Retina (tissue), 1 donor: ENCODE measurements around the gene CAMTA1.

Experiments
- DNase-seq: peaks from one replicate; pipeline ENCODE4 v3.0.0-alpha.2; 2016

CAMTA1 gene

GRCh38 chr1:7663451-7664146 lies 878.3 kb downstream of the CAMTA1 start:
- DNase-seq: no peak

GRCh38 chr1:7664147-7664892 lies 879.1 kb downstream of the CAMTA1 start:
- no peak for DNase-seq

- no peak for DNase-seq
These were observed 879.6 kb downstream of the CAMTA1 start for GRCh38 chr1:7664893-7665250.

DNA sequence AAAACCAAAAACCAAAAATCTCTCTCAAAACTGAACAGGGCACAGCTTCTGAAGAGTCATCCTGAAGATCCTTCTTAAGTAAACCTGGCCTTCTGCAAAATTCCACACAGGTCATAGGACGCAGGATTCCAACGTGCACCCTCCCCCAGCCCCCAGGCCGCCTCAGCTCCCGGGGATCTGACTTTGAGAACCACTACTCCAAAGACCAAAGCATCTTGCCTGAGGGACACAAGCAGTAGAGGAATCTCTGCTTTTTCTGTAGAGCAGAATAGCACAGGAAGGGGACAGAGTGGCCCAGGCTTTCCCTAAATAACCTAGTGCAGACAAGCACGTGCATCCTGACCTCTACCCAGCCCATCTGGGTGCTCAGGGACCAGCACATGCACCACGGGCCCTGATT lies 881.0 kb downstream of the CAMTA1 start:
- no peak for DNase-seq

GRCh38 chr1:7667159-7667558 lies 881.9 kb downstream of the CAMTA1 start:
- no peak for DNase-seq

GRCh38 chr1:7667625-7668218 lies 882.5 kb downstream of the CAMTA1 start:
- peak; percentile 95 for DNase-seq

DNA sequence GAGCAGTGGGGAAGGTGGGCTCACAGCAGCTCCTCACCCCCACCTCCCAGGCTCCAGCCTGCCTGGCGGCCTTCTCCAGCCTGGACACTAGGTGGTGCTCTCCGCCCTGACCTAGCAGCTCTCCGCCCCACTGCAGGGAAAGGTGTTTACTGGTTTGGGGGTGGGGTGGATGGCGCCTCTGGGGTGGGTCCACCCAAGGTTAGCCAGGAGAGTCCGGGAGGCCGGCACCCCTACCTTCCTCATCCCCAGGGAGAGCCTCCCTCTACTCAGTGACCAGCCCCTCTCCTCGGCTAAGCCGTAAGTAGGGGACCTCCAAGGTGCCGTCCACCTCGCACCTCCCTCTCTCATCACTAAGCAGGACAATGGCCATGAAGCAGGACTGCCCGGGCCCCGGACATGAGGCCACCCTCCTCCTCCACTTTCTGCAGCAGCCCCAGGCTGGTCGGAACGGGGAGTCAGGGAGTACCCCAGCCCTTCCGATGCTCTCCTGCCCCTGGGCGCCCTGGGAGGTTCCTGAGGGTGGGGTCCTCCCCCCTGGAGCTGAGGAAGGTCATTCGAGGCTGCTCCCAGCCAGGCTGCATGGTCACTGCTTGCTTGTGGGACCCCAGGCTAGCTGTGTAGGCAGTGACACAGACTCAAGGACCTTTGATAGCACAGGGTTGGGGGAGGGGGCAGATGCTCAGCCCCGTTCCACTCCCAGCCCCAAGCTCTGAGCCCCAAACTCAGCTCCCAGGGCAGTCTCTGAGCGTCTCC lies 884.5 kb downstream of the CAMTA1 start:
- DNase-seq: peak; percentile 93

DNA sequence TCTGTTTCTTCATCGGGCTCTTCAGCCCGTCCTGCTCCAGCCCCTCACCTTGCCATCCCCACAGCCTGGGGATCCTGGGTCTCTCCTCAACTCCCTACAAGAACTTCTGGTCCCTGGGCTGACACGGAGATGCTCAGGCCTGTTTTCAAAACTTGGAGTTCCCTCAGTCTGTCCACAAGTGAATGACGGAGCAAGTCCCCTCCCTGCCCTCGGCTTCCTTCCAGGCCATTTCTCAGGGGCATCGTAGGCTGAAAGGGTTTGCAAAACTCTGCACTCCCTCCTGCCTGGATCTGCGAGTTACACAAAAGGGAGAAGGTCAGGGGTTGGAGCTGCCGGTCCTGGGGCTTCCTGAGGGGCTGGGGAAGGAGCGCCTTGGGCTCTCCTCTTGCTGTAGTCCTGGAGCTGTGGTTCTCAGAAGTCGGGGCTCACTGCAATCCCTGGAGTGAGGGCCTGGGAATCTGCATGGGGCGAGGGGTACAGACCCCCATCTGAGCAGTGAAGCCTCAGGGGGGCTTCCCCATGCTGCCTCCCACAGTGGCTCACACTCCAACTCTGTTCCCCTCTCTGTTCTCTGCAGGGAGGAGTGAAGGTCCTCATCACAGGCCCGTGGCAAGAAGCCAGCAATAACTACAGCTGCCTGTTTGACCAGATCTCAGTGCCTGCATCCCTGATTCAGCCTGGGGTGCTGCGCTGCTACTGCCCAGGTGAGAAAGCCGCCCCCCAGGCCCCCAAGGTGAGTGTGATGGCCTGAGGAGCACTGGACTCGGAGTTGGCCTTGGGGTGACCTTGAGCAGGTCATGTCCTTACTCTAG lies 885.3 kb downstream of the CAMTA1 start:
- DNase-seq: peak; percentile 72

GRCh38 chr1:7671146-7671465 lies 885.9 kb downstream of the CAMTA1 start:
- DNase-seq: no peak

- no peak for DNase-seq
These were observed 886.4 kb downstream of the CAMTA1 start for GRCh38 chr1:7671676-7672075.

DNA sequence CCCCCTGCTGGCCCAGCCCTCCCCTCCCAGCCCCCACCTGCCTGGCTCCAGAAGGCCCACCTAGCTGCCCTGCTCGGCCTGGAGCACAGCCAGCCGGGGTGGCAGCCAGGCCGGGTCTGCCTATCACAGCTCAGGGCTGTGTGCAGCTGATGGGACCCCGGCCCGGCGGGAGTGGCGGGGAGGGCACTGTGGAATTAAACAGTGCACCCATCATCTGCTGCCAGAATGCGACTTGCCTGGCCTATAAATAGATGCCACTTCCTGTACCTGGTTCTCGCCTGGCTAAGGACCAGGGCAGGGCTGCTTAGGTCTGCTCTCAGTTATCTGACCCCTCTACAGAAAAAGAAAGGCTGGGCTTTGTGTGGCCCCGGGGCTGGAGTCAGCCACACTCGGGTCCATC lies 887.6 kb downstream of the CAMTA1 start:
- DNase-seq: no peak

DNA sequence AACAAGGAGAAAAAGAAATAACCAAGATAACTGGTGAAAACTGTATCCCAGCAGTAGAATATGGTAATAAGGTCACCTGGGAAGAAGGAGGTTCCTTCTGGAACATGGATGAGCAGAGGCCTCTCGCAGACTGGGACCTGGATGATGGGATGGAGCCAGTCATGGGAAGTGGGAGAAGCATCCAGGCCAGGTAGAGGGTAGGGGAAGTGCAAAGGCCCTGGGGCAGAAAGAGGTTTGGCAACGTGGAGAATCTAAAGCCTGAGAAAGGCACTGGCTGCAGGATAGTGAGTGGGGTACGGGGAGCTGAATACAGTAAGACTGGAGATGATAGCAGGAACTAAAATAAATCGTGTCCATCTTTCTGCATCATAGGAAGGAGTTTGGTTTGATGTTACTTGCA lies 889.7 kb downstream of the CAMTA1 start:
- DNase-seq: no peak

DNA sequence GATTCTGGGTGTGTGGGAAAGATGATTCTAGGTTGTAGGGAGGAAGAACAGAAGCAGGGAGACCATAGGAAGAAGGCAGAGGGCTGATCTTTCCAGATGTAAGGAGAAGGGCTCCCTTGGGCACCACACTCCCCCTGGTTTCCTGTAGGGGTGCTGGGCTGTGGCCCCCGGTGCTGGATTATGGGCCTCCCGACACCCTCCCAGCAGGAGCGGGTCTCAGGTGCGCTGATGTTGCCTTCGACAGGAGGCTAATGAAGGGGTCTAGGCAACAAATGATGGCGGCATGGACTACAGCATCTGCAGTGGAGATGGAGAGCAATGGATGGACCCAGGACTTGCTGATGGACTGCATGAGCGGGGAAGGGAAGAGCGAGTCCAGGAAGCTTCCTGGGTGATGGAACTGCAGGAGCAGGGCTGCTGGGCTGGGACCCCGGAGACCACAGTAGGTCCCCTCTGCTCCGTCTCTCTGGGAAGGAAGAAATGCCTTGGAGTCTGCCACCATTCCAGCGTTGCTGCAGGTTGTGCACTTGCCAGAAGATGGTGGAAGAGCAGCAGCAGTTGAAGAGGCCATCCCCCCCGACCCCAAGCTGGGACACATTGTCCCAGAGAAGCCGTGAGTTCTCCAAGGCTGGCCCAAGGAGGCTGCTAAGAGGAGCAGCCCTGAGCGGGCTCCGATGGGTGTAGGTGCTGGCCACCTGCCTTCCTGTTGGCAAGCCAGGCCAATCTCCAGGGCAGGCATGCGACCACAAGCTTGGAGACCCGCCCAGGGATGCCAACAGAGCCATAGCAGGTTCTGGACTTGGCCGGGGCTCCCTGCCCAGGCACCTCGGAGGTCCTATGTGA lies 890.4 kb downstream of the CAMTA1 start:
- no peak for DNase-seq

DNA sequence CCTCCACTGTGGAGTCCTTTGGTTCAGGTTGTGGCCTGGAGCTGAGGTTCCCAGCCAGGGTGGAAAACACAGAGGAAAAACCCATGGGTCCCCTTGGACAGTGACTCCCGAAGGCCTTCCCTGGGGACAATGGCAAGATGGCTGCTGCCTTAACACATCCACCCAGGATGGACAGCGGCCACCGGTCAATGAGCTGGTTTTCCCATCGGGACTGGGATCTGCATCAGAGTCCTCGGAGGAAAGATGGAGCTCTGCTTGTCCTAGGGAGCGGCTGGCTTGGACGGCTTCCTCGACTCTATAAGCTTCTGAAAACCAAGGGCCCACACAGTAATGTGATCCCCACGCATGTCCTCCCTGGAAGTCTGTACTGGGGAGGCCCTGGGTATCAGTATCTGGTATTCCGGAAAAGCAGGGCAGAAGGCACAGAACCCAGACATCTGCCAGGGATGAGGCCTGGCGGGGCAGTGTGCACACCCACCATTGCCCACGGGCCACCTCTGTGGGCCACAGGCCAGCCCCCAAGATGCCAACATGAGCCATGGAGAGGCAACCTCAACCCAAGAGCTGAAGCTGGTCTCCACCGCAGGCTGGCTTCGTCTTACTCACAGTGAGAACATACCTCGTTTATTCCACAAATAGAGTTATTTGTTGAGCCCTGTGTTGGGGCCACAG lies 891.2 kb downstream of the CAMTA1 start:
- no peak for DNase-seq

DNA sequence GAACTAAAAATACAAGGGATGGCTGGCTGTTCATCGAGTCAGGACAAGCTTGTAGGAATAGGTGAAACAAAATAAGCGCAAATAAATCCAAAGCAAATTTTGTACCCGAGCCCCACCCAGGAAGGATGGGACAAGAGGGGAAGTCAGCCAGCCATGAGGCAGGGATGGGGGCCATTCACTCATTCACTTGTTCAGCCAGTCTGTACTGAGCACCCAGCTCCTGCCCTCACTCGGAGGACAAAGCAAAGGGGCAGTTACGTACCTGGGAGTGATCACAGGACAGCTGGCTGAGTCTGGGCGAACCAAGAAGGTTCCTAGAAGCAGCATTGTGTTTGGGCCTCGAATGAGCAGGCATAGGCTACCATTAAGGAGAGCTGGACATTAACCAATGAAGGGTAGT lies 891.9 kb downstream of the CAMTA1 start:
- no peak for DNase-seq

DNA sequence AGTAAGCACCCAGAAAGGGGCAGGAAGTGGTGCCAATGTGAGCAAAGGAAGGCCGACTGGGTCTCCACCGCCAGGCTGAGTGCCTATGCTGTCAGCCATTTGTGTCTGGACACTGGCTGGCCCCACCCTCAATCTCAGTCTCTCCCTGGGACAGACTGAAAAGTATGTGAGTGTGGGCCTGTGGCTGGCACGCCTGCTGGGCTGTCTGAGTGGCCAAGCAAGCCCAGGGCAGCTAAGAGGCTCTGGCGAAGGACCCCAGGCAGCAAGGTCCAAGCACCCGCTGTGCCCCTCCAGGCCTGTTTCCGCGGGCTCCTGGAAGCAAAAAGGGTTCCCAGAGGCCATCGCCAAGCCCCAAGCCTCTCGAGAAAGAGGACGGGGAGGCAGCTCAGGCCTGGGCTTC lies 892.6 kb downstream of the CAMTA1 start:
- no peak for DNase-seq

- DNase-seq: no peak
These were observed 893.4 kb downstream of the CAMTA1 start for GRCh38 chr1:7678491-7679158.

GRCh38 chr1:7679159-7679872 lies 894.1 kb downstream of the CAMTA1 start:
- no peak for DNase-seq

DNA sequence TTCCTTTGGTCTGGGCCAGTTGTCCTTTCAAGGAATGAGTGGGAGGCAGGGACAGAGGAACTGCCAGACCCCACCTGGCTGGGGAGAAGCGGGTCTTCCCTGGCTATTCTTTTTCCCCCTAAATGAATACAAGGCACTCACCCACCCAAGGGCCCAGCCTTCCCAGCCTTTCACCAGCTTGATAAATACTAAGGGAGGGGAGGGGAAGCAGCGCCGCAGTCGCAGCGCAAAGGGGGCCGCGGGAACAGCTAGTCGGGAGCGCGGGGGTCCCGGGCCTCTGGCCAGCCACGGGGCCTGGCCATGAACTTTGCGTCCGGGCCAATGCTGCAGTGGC lies 894.6 kb downstream of the CAMTA1 start:
- DNase-seq: no peak
